ENCODE results near the gene LRP1B.

The LRP1B gene

DNA sequence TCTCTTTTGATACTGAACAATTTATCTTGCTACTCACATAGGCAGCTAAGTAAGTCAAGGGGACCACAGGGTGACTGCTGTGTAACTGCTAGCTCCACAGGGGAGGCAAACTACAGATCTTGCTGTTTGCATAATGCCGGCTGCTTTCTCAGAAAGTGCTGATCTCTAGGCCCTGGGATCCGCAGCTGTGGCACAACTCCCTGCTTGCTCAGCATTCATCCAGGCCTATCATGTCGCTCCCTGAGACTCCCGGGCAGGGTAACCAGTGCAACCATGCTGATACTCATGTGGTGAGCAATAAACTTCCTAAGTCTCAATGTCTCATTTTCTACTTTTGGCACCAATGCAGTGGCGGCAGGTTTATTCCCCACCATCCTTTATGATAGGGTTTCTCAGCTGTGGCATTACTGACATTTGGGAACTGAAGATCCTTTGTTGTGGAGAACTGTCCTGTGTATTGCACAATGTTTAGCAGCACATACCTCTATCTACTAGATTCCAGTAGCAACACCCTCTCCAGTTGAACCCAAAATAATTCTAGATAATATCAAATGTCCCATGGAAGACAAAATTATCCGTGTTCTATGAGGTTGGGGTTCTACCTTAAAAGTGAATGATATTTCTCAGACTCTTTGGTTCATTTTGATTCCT lies 1101.3 kb downstream of the LRP1B start:
- Mint-ChIP-seq H3K9me3 (peaks cover 4% of the 10 kb centered on the region), H3K27me3 (no peaks in the 10 kb centered on the region), H3K4me1 (no peaks in the 10 kb centered on the region), H3K36me3 (no peaks in the 10 kb centered on the region), H3K27ac (no peak overlapping the region), H3K4me3 (no peak overlapping the region)
- no peak for ATAC-seq

DNA sequence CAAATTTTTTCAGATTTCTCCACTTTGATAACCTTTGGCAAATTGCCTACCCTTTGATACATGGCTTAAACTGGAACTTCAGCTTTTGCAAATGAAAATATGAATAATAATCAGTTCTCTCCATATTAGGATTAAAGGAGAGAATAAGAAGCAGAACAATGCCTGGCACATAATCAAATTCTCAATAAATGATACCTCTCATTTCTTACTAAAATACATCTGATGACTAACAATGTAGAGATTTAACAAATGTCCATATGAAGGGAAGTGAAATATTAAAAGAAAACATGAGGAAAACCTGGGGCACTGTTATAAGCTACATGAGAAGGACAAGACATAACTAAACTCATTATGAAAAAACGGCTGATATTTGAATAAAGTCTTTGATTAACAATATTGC lies 1103.6 kb downstream of the LRP1B start:
- Mint-ChIP-seq H3K9me3 (peaks cover 4% of the 10 kb centered on the region), H3K36me3 (no peaks in the 10 kb centered on the region), H3K4me3 (no peak overlapping the region), H3K27me3 (no peaks in the 10 kb centered on the region), H3K4me1 (no peaks in the 10 kb centered on the region), H3K27ac (no peak overlapping the region)
- ATAC-seq = no peak

DNA sequence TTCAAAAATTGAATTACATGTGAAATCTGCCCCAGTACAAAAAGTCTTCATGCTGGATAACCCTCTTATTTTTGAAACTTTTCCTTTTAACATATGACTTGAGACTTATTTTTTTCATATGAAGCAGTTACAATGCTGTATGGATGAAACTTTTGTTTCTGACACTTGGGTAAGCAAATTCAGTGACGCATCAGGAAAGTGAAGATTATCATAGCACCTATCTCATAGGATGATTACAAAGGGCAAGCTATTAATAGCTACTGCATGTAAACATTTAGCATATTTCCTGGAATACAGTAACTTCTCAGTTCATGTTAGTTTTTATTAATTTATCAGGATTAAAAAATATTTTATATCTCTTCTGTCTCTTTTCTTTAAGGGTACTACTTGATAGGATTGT lies 1109.2 kb downstream of the LRP1B start:
- H3K27ac Mint-ChIP-seq = no peak overlapping the region
- no peaks in the 10 kb centered on the region for H3K4me1 Mint-ChIP-seq
- H3K36me3 Mint-ChIP-seq = no peaks in the 10 kb centered on the region
- no peak overlapping the region for H3K4me3 Mint-ChIP-seq
- ATAC-seq = no peak
- no peaks in the 10 kb centered on the region for H3K27me3 Mint-ChIP-seq
- H3K9me3 Mint-ChIP-seq = no peaks in the 10 kb centered on the region

DNA sequence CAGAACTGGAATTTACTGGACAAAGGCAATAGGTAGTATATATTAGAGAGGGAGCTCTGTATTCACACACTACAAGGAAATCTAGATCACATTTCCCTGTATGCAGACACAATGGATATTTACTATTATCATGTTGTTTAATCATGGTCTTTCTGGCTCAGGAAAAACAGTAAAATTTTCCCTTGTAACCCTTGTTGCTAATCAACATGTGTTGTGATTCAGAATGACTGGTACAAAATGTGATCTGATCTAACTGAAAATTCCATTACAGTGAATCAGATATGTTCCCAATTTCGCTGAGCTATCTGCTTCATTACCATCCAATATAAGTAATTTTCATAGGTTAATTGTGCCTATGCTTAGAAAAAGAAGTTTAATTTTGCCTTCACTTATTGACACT lies 1109.7 kb downstream of the LRP1B start:
- H3K4me1 Mint-ChIP-seq = no peaks in the 10 kb centered on the region
- H3K27me3 Mint-ChIP-seq = no peaks in the 10 kb centered on the region
- ATAC-seq = no peak
- H3K36me3 Mint-ChIP-seq = no peaks in the 10 kb centered on the region
- H3K4me3 Mint-ChIP-seq = no peak overlapping the region
- H3K27ac Mint-ChIP-seq = no peak overlapping the region
- no peaks in the 10 kb centered on the region for H3K9me3 Mint-ChIP-seq

DNA sequence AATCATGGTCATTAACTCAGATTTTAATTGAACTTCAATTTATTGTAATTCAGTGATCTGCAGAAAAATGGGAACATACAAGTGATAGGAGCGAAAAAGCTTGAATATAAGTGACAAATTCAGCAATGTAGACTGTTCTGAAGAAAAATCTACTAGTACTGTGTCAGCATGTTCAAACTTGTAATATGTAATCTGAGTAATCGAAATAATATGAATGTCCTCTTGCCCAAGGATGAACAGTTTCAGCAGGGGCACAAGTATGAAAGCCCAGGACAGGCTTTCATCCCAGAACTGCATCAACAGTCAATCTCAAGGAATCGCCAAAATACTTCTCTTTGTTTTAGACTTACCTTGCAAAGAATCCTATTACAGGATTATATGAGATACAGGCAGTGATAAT lies 1110.5 kb downstream of the LRP1B start:
- no peak for ATAC-seq
- H3K9me3 Mint-ChIP-seq = no peaks in the 10 kb centered on the region
- no peak overlapping the region for H3K4me3 Mint-ChIP-seq
- no peaks in the 10 kb centered on the region for H3K4me1 Mint-ChIP-seq
- H3K27ac Mint-ChIP-seq = no peak overlapping the region
- no peaks in the 10 kb centered on the region for H3K27me3 Mint-ChIP-seq
- H3K36me3 Mint-ChIP-seq = no peaks in the 10 kb centered on the region

DNA sequence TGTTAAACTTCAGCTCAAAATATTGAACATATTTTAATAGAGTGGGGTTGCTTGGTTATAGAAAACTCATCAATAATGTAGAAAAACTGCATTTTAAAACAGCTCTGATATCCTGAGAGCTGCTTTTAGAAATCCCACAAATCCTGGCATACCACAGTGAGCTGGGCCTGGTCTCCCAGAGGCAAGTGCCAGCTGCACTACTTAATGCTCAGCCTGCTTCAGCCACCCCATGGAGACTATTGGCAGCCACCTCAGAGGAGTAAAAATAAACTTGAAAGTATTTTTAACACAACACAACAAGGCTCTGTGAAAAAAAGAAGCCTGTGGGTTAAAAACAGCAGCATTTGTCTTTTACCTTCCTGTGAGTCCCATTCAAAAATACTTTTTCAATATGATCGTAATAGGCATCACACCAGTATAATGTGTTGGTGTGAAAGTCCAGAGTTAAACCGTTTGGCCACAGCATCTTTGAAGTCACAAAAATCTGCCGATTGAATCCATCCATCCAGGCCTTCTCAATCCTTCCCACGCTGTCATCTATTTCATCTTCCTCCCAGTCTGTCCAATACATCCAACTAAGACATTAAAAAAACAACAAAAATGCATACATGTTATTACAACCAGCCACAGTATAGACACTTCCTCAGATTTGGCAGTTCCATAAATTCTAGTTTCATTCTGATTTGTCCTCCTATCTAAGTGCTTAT lies 1115.3 kb downstream of the LRP1B start:
- Mint-ChIP-seq H3K27me3 (no peaks in the 10 kb centered on the region), H3K4me1 (no peaks in the 10 kb centered on the region), H3K4me3 (no peak overlapping the region), H3K27ac (no peak overlapping the region), H3K36me3 (no peaks in the 10 kb centered on the region), H3K9me3 (no peaks in the 10 kb centered on the region)
- no peak for ATAC-seq

DNA sequence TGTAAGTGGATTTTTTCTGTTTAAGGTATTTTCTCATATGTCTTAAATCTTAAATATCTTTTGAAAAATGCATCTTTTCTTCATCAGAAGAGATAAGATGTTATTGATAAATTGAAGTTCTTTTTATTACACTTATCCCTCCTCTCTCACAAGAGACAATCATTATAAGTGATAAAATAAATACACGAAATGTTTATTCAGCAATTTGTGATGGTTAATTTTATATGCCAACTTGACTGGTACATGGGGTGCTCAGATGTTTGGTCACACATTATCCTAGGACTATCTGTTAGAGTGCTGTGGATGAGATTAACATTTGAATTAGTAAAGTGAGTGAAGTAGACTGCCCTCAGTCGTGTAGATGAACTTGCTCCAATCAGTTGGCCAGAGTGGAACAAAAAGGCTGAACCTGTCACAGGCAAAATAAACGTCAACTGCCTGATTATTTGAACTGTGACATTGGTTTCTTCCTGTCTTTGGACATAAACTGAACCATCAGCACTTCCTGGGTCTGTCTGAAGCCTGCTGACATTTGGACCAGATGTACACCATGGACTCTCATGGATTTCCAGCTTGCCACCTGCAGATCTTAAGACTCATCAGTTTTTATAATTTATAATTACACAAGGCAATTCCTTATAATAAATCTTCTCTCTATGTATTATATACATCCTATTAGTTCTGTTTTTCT lies 1126.7 kb downstream of the LRP1B start:
- H3K36me3 Mint-ChIP-seq = no peaks in the 10 kb centered on the region
- H3K4me3 Mint-ChIP-seq = no peak overlapping the region
- ATAC-seq = no peak
- peaks cover 6% of the 10 kb centered on the region for H3K9me3 Mint-ChIP-seq
- no peak overlapping the region for H3K27ac Mint-ChIP-seq
- no peaks in the 10 kb centered on the region for H3K4me1 Mint-ChIP-seq
- H3K27me3 Mint-ChIP-seq = no peaks in the 10 kb centered on the region

DNA sequence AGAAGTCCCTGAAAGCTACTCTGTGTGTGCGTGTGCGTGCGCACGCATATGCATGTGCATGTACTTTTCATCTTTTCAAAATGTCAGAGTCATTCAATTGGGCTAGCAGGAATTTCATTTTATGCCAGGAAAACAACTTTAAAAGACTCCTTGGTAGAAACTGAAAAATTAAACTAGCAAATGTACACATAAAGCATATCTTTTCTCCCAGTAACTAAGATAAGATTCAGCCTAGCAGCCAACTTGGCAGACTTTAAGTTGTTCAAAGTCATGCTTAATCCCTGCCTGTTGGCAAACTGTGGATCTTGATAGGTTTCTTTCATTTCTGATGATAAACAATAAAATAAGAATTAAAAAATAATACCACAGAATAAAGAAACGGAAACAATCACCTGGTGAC lies 1129.1 kb downstream of the LRP1B start:
- H3K27ac Mint-ChIP-seq = no peak overlapping the region
- H3K4me3 Mint-ChIP-seq = no peak overlapping the region
- no peaks in the 10 kb centered on the region for H3K36me3 Mint-ChIP-seq
- no peaks in the 10 kb centered on the region for H3K4me1 Mint-ChIP-seq
- H3K27me3 Mint-ChIP-seq = no peaks in the 10 kb centered on the region
- H3K9me3 Mint-ChIP-seq = peaks cover 6% of the 10 kb centered on the region
- no peak for ATAC-seq

DNA sequence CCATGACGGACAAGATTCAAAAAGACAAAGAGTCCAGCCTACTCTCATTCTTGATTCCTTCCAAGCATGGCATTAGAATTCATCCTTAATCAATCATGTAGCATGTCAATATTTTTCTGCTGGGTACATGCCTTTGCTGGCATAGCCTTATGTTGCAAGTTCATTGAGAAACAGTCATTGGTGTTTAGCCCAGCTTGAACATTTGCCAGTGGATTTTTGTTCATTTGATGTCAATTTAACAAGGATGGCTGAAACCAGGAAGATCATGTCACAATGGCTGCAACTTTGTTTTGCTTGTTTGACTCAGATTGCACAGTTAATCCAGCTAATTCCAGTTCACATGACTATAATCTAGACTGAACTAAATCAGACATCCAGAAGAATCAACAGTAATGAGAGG lies 1132.2 kb downstream of the LRP1B start:
- Mint-ChIP-seq H3K4me3 (no peak overlapping the region), H3K27ac (no peak overlapping the region), H3K27me3 (no peaks in the 10 kb centered on the region), H3K36me3 (no peaks in the 10 kb centered on the region), H3K4me1 (no peaks in the 10 kb centered on the region), H3K9me3 (peaks cover 3% of the 10 kb centered on the region)
- ATAC-seq = no peak

DNA sequence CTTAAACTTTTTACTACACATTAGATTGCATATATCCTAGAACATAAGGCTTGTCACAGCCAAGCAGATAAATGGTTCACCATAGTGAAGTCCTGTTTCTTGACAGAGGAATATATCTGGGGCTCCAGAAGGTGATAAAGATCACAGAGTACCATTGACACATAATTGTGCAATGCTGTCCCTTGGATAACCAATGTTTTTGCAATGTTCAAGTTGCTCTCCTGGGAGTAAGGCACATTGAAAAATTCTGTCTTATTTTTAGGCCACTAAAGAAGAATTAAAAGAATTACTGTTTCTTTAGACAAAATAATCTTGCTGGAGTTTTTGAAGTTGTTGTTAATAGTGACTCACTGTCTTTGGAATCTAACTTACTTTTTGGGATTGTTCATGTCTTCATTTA lies 1132.8 kb downstream of the LRP1B start:
- Mint-ChIP-seq H3K27ac (no peak overlapping the region), H3K27me3 (no peaks in the 10 kb centered on the region), H3K9me3 (no peaks in the 10 kb centered on the region), H3K4me1 (no peaks in the 10 kb centered on the region), H3K36me3 (no peaks in the 10 kb centered on the region), H3K4me3 (no peak overlapping the region)
- ATAC-seq = no peak

DNA sequence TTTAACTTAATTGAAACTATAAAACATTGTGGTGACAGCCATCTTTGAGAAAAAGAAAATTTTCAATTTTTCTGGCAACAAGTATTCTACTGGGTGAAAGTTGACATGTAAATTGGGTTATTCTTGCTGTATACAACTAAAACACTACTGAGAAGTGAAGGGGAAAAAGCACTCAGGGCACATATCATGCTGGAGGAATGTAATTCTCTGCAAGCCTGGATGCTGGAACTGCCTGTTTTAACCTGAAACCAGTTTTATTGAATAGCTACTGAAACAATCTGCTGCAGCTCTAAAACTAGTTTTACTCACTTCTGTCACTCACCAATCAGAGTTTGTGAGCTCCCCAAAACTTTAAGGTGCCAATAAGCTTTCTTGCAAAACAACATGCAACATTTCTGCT lies 1136.0 kb downstream of the LRP1B start:
- ATAC-seq = no peak
- Mint-ChIP-seq H3K36me3 (no peaks in the 10 kb centered on the region), H3K27me3 (no peaks in the 10 kb centered on the region), H3K9me3 (no peaks in the 10 kb centered on the region), H3K4me1 (no peaks in the 10 kb centered on the region), H3K4me3 (no peak overlapping the region), H3K27ac (no peak overlapping the region)

DNA sequence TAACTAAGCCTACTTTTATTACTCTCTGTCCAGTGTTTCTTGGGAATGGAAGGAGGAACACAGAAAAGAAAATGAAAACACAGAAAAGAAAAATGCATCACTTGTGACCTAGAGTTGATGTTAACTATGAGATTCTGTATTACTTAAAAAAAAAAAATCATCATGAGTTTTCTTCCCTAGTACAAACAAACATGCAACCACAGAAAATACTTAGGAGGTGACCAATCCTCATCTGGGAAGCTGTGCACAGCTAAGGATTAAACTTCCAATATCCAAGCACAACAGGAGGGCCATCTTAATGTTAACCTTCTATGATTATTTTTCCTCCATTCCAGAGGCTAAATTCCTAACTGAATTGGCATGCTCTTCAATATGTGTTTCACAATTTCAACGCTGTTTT lies 1140.4 kb downstream of the LRP1B start:
- no peak for ATAC-seq
- Mint-ChIP-seq H3K36me3 (no peaks in the 10 kb centered on the region), H3K4me3 (no peak overlapping the region)

DNA sequence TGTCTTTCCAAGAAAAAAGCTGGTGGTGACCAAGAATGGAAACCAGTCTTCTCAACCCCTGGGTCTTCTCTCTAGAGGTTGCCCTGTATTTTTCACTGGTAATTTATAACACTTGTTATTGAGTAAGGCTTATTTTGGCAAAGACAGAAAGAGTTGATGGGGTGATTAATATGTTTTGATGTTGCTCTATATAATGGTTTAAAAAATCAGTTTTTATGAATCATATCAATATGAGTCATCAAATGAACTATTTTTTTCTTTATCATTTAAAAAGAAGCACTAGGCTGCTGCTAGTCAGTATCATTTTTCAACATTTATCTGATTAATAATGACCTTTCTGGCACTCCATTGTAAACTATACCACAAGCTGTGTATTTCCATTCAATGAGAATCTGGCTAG lies 1142.2 kb downstream of the LRP1B start:
- Mint-ChIP-seq H3K27me3 (no peaks in the 10 kb centered on the region), H3K9me3 (no peaks in the 10 kb centered on the region), H3K4me3 (no peak overlapping the region), H3K36me3 (no peaks in the 10 kb centered on the region), H3K27ac (no peak overlapping the region), H3K4me1 (no peaks in the 10 kb centered on the region)
- no peak for ATAC-seq

More for the DNA sequence above, 1140.4 kb downstream of the LRP1B start:
- H3K9me3 Mint-ChIP-seq = no peaks in the 10 kb centered on the region
- no peaks in the 10 kb centered on the region for H3K4me1 Mint-ChIP-seq
- H3K27me3 Mint-ChIP-seq = no peaks in the 10 kb centered on the region
- H3K27ac Mint-ChIP-seq = no peak overlapping the region

DNA sequence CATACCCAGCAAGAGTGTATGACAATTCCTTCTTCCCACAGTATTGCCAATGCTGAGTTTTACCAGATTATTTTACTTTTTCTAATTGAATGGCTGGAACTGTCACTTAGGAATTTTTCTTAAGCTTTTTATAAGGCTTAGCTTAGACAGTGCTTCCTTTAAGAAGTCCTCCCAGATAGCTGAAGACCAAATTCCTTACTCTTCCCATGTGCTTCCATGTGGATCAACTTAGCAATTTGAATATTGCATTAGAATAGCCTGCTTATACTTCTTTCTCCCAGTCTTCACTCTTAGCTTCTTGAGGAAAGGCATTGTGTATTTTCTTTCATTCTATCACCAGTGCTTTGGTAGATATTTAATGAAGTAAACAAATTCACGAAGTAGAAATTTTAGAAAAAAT lies 1144.4 kb downstream of the LRP1B start:
- ATAC-seq = no peak
- no peaks in the 10 kb centered on the region for H3K4me1 Mint-ChIP-seq
- H3K27ac Mint-ChIP-seq = no peak overlapping the region
- H3K36me3 Mint-ChIP-seq = no peaks in the 10 kb centered on the region
- H3K9me3 Mint-ChIP-seq = no peaks in the 10 kb centered on the region
- H3K27me3 Mint-ChIP-seq = no peaks in the 10 kb centered on the region
- no peak overlapping the region for H3K4me3 Mint-ChIP-seq

DNA sequence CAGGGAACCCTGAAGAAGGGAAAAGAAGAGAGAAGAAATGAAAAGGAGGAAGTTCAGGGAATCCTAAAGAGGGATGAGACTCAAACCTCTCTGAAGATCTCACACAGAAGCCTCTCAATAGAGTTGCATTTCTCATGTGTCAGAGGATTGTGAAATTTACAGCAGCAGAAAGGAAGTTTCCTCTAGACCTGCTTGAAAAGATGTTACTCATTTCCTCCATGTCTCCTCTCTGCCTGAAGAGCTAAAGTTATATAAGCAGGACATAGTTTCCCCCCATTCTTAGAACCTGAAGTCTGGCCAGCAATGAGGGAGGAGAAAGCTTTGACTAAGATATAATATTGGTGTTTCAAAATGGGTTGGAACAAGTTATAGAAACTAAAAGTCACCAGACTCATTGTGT lies 1155.6 kb downstream of the LRP1B start:
- peaks cover 7% of the 10 kb centered on the region for H3K9me3 Mint-ChIP-seq
- ATAC-seq = no peak
- H3K27me3 Mint-ChIP-seq = no peaks in the 10 kb centered on the region
- no peak overlapping the region for H3K4me3 Mint-ChIP-seq
- no peaks in the 10 kb centered on the region for H3K4me1 Mint-ChIP-seq
- no peak overlapping the region for H3K27ac Mint-ChIP-seq
- H3K36me3 Mint-ChIP-seq = no peaks in the 10 kb centered on the region

DNA sequence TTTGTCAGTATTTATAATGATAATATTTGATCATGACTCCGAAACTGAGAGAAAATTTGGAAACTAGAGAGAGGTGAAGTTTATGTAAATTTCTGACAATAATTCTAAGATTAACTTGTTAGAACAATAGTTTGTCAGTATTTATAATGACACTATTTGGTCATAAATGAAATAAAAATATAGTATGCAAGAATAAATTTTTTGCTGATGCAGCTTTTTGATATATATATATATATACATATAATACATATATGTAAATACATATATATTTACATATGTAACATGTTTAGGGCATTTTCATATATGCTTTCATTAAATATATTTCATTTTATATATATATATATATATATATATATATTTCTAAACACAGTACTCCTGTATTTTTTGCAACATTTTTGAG lies 1158.1 kb downstream of the LRP1B start:
- H3K36me3 Mint-ChIP-seq = no peaks in the 10 kb centered on the region
- H3K27me3 Mint-ChIP-seq = no peaks in the 10 kb centered on the region
- H3K27ac Mint-ChIP-seq = no peak overlapping the region
- peaks cover 7% of the 10 kb centered on the region for H3K9me3 Mint-ChIP-seq
- no peak overlapping the region for H3K4me3 Mint-ChIP-seq
- no peak for ATAC-seq
- H3K4me1 Mint-ChIP-seq = no peaks in the 10 kb centered on the region
